NCI-H1092 (cell line): ENCODE measurements around the gene CD80.
"Not testable (repeated sequence)": the region's sequence is repeated elsewhere in the genome, so short reads cannot be mapped to it uniquely, and the experiment has no call there.

Experiments
- DNase-seq: peaks from one replicate; lab custom pipeline; 2025; lab: John Stamatoyannopoulos, UW

The CD80 gene, protein sequence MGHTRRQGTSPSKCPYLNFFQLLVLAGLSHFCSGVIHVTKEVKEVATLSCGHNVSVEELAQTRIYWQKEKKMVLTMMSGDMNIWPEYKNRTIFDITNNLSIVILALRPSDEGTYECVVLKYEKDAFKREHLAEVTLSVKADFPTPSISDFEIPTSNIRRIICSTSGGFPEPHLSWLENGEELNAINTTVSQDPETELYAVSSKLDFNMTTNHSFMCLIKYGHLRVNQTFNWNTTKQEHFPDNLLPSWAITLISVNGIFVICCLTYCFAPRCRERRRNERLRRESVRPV

DNA sequence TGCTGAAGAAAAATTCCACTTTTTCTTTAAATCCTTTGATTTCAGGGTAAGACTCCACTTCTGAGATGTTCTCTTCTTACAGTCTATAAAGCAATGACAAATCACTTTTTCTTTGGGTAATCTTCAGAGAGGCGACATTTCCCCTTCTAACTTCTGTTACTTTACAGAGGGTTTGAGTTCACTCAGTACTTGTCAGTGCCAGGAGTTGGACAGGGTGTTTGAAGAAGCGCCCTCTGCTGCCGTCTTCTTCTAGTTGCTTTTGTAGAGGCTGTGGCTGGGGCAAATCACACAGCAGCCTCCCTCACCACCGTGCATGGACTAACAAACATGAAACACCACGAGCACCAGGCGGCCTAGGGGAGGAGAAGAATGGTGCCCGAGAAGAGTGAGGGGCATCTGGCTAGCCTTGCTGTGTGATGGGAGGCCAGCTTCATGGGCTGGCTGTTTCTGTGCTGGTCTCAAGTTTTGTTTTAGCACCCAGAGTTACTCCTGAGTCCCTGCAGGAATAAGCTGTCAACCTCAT, at the start of gene CD80:
Gene CD80, minus strand, starts transcription at position 174 of the 523 bp plus-strand sequence. CDS start 1,886 bp downstream, outside the sequence.
- no peak for DNase-seq

DNA sequence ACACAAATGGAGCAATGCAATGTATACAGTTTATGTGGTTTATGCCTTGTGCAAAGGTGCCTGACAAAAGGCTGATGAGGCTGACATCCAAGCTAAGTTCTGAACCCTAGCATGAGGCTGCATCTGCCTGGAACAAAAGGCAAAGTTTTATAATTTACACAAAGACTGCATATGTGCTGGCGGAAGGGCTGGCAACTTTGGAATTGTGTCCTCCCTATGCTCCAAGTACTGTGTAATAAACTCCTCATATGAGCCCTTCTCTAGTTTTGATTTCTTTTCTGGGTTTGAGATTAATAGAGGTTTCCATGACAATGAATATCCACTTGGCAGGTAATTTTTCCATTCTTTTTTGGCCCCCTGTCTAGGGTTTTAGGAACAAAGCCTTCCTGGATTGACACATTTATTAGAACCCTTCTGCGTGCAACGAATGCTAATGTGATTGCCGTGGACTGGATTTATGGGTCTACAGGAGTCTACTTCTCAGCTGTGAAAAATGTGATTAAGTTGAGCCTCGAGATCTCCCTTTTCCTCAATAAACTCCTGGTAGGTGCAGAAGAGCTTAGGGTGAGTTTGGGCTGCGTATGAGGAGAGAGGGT, 49.1 kb upstream of the CD80 start:
- no peak for DNase-seq

DNA sequence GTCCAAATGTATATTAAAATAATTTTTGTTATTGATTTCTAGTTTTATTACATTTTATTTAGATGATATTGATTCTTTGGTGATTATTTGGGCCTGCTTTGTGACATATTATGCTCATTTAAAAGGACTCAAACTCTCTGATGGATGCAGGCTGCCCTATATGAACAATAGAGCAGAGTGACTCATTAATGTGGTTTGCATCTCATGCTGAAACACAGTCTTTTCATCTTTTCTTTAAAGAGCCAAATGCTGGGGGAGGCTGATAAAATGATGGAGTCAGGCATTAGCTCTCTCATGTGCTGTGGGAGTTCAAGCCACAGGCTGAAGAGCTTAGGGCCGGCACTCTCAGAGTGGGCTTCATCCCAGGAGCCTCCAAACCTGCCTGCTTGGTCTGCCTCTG, 45.5 kb upstream of the CD80 start:
- DNase-seq: no peak

DNA sequence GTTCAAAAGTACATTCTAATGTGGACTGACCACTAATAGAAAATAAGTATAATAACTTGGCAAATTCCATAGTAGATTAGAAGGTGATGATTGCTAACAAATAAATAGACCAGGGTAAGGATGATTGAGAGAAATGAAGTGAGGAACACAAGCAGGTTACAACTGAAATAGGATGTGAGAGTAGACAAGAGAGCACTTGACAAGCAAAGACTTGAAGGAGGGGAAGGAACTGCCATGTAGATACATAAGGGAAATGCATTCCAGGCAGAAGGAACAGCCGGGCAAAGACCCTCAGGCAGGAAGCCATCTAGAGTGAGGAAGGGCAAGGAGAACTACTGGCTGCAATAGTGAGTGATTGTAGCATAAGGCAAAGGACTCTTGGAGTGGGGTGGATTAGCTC, 43.3 kb upstream of the CD80 start:
- DNase-seq: no peak

DNA sequence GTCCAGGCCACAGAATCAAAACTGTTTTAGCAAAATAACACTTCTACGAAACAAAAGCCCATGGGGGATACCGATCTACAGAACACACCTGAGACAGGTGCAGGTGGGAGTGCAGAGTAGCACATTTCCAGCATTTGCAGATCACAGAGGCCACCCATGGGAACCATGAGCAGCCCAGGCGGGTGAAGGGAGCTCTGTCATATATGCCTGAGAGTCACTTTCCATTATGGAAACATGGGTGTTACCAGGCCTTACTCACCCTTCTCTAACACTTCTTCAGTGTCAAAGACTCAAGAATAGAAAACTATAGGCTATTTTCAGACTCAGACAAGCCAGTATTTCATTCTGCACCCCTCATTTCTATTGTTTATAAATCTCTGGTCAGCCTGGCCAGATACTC, 41.7 kb upstream of the CD80 start:
- DNase-seq: no peak

DNA sequence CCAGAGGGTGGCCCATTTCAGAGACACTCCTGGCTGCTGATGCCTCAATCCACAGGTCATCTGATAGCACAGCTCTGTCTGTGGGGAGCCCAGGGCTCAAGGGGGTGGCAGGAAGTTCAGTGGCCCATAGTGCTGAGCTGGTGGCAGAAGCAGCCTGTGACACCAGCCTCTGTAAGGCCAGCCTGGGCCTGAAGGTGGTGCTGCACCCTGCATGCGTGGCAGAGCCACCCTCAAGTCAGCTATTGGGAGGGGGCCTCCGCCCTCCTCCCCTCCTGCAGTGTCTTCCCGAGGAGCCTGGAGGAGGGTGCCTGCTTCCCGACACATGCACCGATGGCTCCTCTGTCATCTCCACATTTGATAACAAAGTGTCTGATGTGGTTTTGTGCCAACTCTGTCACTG, 41.3 kb upstream of the CD80 start:
- DNase-seq: no peak

DNA sequence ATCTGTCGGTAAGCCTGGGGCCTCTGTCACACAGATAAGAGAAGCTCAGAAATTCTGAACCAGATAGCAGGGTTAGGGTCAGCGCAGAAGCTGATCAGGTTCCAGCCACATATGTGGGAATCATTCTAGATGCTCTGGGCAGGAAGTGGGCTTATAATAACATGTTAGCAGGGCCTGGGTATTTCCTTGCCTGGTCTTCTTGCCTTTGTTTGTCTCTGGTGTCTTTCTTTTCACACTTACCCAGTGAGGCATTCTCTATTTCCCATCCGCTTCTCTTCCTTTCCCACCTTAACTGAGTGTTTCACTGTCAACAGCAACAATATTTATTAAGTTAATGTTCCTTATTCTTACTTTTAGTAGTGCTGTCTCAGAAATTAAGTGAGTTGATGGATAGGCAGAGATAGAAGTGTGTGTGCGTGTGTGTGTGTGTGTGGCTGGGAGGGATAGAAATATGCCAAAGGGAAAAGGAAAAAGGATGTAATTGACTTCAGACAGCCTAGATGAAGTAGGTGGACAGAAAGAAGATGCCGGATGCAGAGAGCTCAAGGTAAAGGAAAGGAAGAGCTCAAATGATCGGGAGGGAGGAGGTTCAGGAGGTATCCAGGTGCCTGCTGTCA, 40.3 kb upstream of the CD80 start:
- no peak for DNase-seq

DNA sequence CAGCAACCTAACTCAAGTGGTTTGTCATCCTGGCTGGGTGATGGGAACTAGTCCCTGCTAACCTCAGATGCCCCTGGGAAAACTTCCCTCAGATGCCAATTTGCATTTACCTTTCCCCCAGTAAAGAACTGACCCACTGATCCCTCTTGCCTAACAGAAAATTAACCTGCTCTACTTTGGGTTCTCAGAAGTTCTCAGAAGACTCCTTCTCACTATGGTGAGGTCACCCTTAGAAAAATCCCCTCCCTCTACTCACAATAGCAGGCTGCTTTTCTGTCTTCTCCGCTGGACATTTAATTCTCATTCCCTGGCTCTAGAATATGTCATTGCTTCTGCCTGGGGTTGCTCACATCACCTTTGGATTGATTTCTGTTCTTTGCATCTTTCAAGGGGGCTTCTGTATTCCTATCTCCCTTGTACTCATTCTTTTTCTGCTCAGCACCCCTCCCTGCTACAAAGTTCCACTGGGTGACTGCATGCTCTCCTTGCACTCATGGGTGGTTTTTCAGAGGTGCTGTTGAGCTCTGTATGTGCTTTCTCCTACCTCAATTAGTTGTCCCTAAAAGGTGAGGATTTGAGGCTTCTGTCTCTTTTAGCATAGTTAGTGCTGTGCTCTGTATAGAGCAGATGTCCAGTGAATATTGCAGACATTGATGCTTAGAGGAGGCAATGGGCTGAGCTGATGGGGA, 39.1 kb upstream of the CD80 start:
- DNase-seq: no peak

DNA sequence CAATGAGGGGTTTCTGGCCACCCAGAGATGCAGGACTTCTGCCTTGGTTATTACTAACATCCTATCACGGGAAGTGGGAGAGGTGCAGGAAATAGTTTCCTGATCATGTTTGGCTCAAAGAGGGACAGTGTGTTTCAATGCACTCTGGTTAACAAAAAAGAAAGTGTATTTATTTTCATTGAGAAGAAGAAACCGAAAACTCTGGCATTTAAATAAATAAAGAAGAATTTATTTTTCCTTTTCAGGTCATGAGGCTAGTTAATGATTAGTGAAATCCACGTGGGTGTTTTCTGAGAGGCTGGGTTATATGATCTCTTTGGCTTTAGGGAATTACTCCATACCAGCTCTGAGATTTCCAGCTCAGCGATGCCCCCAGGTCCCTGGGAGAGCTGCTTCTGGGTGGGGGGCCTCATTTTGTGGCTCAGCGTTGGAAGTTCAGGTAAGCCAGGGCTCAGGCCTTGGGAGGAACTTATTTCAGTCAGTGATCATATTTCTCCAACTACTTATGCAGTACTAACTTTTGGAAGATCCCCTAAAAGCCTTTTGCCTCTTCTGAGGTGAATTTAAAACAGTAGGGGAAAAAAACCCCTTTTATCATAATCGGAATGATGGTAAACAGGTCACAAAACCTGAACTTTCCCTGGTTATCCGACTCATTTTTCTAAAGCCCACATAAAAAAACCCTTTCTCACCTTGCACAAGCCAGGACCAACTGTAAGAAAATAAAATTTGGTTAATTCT, 38.3 kb upstream of the CD80 start, which contains the start of gene PLA1A:
Gene PLA1A, plus strand, starts transcription at position 338 of the 741 bp plus-strand sequence. Its CDS starts 29 bp downstream, at position 367.
- no peak for DNase-seq

DNA sequence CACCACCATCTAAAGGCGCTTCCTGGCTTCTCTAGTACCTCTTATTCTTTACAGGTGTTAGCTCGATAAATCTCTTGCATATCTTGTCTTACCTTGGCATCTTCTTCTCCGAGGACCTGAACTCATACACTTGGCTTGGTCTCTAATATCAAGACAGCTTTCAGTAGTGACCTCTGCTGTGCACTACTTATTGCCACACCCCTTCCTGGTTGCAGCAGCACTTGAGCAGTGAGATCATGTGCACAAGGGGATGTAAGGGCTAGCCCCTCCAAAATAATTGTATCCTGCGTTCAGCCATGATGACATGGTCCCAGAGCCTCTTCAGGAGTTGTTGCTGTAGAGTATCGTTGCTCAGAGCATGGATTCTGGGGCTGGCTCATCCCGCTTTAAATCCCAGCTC, 37.0 kb upstream of the CD80 start:
- no peak for DNase-seq

DNA sequence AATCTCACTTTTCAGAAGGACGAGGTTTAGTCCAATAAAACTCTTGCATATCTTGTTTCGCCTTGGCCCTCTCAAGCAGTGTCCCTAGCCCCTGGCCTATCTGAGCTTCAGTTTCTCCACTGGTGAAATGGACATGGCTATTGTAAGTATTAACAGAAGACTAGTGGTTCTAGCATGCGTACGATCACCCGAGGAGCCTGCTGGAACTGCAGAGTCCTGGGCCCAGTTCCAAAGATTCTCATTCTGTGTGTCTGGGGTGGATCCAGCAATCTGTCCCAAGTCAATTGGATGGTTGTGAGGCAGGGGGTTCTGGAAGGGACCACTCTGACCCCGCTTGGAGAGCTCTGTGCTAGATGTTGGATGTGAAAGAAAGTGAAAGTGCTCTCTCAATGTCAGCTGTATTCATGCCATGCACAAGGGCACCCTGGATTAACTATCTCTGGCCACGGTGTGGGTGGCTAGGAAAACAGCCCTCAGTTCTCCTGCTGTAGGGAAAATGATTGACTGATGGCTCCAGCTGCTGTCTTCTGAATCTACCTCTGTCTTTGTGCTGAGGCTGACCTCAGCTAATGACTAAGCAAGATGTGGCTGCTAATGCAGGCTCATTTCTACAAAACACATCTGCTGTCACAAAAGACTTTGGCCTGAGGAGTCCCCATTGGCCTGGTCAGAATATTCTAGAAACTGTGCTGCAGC, 36.4 kb upstream of the CD80 start:
- no peak for DNase-seq

DNA sequence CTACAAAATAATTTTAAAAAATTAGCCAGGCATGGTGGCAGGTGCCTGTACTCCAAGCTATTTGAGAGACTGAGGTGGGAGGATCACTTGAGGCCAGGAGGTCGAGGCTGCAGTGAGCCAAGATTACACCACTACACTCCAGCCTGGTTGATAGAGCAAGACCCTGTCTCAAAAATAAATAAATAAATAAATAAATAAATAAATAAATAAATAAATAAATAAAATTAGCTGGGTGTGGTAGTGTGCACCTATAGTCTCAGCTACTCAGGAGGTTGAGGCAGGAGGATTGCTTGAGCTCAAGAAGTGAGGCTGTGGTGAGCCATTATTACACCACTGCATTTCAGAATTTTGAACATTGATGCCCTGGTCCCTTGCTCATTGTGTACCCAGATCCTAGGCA, 35.5 kb upstream of the CD80 start:
- not testable (repeated sequence) for DNase-seq

DNA sequence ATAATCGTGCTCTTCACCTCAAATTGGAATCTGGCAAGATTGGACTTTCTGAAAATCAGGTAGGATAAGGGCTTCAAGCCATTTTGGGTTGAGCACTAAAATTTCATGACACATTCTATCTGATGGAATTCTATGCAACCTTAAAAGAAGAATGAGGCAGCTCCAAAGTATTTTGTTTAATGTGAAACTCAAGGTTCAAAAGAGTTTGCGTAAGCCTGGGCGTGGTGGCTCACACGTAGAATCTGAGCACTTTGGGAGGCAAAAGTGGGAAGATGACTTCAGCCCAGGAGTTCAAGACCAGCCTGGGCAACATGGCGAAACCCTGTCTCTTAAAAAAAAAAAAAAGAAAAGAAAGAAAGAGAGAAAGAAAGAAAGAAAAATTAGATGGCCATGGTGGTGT, 34.7 kb upstream of the CD80 start:
- no peak for DNase-seq

DNA sequence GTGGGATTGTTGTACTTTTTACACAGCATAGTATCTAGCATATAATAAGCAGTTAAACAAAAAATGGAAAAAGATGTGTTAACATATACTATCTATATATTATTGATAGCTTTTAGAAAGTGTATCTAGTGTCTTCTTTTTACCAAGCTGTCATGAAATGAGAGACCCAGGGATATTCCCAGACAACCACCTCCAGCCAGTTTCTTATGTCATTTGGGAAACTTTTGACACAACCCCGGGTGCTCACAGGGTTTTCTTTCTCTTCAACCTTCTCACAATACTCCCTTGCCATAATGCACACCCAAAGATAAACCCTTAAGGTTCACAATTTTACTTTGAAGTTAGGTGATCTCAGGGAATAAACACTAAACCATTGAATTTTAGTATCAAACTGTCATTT, 33.4 kb upstream of the CD80 start:
- DNase-seq: no peak

DNA sequence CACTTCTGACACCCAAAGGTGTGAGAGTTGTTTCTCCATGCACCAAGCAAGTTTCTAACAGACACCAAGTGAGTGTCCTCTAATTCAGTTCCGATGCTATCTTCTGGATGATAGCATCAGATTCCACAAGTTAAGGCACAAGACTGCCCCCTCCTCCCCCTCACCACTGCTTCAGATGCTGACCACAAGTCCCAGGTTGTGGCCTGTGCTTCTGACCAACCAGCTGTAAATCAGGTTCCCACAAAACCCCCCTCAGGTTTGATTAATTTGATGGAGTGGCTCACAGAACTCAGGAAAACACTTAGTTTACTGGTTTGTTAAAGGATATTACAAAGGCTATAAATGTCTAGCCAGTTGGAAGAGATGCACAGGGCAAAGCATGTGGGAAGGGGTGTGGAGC, 31.3 kb upstream of the CD80 start:
- DNase-seq: no peak

DNA sequence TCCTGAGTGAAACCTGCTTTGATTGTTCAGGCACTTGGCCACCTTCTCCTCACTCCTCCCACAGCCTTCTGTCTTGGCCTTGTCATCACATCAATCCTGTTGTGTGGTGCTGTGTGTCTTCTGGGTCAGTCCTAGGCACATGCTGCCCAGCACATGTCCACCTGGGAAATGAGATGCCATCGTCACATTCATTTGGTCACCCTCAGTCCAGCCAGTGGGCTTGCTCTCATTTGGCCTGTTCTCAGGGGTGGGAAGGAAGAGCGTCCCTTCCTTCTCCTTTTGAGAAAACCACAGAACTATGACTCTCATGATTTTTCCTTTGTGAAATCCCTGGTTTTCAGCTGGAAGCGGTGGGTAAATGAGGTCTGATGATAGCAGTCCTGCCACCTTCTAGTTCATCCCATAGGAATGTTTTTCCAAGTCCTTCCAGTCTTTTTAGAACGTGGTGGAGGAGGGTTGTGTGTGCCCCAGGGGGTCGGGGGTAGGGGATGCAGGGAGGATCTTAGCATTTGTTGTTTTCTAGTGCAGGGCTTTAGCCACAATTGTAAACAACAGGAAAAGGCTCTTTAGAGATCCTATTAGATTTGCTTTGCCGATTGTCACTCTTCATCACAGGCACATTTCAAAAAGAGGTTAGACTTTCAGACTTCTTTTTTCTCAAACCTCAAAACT, 29.8 kb upstream of the CD80 start:
- no peak for DNase-seq

DNA sequence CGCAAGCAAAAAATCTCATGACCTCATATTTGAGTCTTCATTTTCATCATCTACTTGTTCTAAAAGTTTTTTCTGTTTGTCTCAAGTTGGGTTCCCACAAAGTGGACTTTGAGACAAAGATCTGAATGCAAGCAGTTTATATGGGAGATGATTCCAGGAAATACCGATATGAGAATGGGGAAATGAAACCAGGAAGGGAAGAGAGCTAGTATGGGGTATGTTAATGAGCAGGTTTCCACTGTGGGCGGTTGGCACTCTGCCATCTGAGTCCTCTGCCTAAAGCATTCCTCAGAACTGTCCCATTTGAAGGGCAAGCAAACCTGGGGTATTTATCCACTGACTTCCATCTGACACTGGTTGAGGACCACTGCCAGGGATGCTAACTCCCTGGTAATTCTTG, 28.7 kb upstream of the CD80 start:
- DNase-seq: no peak

DNA sequence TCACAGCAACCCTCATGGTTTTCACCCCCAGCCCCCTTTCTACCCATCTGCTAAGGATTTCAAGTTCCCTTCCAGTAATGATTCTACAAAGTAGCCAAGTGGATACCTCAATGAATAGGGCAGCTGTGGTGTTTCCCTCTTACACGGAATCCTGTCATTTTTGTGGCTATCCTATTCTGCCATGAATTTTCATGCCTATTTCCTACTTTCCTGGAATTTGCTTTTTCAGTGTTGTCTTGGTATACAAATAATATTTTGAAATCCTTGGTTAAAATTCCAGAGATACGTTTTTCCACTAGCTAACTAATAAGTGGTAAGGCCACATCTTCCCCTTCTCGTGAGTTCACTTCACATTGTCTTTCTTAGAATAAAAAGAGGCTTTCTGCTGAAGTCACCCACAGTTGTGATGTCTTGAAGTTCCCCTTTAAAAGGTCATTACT, 27.3 kb upstream of the CD80 start:
- no peak for DNase-seq

DNA sequence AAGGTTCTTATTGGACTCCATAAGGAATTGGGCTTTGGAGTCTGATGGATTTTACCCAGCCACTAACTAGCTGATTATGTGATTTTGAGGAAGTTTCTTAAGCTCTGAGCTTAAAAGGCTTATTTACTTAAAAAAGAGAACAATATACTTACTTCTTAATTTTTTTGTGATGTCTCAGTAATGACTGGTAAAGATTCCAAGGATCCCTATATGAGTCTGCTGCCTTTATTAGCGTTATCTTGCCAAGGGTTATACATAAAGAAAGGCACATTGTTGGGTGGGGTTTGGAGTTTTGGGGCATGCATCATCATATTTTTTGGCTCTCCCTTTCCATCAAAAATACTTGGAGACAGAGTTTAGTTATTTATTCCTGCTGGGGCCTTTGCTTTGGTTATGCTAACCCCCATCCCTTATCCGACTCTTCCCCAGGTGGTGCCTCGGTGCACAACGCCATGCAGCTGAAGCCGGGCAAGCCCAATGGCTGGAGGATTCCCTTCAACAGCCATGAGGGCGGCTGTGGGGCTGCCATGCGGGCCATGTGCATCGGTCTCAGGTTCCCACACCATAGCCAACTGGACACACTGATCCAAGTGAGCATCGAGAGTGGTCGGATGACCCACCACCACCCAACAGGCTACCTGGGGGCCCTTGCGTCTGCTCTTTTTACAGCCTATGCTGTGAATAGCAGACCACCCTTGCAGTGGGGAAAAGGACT, 26.6 kb upstream of the CD80 start:
- DNase-seq: no peak

DNA sequence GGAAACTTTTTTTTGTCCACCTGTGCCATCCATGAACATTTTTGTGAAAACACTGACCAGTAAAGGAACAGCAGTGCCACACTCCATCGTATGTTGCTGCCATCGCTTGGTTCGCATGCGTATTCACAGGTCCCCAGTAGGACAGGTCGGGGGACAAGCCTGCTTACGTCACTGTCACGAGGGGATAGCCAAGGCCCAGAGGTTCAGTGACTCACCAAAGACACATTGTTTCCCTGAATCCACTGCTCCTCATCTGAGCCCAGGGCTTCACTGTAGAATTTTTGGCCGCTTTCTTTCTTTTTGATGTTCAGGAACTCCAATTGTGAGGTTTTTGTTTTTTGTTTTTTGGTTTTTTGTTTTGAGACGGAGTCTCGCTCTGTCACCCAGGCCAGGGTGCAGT, 25.8 kb upstream of the CD80 start:
- no peak for DNase-seq
